HEK293 (cell line): Measurements from ENCODE around the gene GABRB2.
"Not testable (repeated sequence)": the region's sequence is repeated elsewhere in the genome, so short reads cannot be mapped to it uniquely, and the experiment has no call there.

Experiments
- CTCF ChIA-PET: fragments of 350-600 bp; formaldehyde crosslinking; extraction: SDS; loops from one replicate; lab custom pipeline; 2021; ENCODE audit warnings: antibody characterized with exemption; lab: Yijun Ruan, JAX
- POLR2A ChIA-PET: fragments of 300-600 bp; formaldehyde crosslinking; extraction: SDS; loops from one replicate; lab custom pipeline; 2020; ENCODE audit warnings: antibody characterized with exemption, inconsistent platforms; lab: Yijun Ruan, JAX
- H3K27ac ChIP-seq: fragments of 200-500 bp; sonication (Bioruptor generic); 2 replicates; pipeline ENCODE4 v1.5.1; 2014; ENCODE audit warnings: low read depth, low read length, control low read depth, inconsistent platforms; ENCODE audit errors: extremely low read depth
- H3K36me3 ChIP-seq, 2 experiments: fragments of 200-500 bp in 1 of 2; sonication (Bioruptor generic) in 1 of 2; 1 replicate in 1 of 2; 2 replicates in 1 of 2; pipeline ENCODE4 v1.5.1; 2014 to 2017; ENCODE audit warnings: inconsistent platforms in 2 of 2, low read length in 2 of 2; ENCODE audit not compliant: control insufficient read depth in 2 of 2, insufficient read depth in 1 of 2
- H3K4me1 ChIP-seq: fragments of 200-500 bp; sonication (Bioruptor generic); 2 replicates; pipeline ENCODE4 v1.5.1; 2014; ENCODE audit warnings: mild to moderate bottlenecking, low read length, inconsistent platforms; ENCODE audit not compliant: control insufficient read depth, insufficient read depth
- H3K4me3 ChIP-seq: 2 replicates; pipeline ENCODE4 v1.5.1; 2011; ENCODE audit warnings: low read depth, mild to moderate bottlenecking, control low read depth, low read length, moderate library complexity
- H3K9me3 ChIP-seq: fragments of 200-500 bp; sonication (Bioruptor generic); 2 replicates; pipeline ENCODE4 v1.5.1; 2014; ENCODE audit warnings: low read depth, low read length, inconsistent platforms; ENCODE audit not compliant: control insufficient read depth, insufficient read depth
- KLF8 ChIP-seq: fragments of 450-650 bp; formaldehyde crosslinking; IDR thresholded peaks from 2 replicates; pipeline ENCODE4 v1.5.1; 2016; ENCODE audit warnings: missing biosample characterization, missing genetic modification characterization
- MYNN ChIP-seq: fragments of 450-650 bp; formaldehyde crosslinking; IDR thresholded peaks from 2 replicates; pipeline ENCODE4 v1.5.1; 2016; ENCODE audit warnings: missing biosample characterization, missing genetic modification characterization, borderline replicate concordance
- ZFP41 ChIP-seq: fragments of 450-650 bp; formaldehyde crosslinking; IDR thresholded peaks from 2 replicates; pipeline ENCODE4 v1.5.1; 2016; ENCODE audit warnings: missing biosample characterization, missing genetic modification characterization, borderline replicate concordance
- ZNF2 ChIP-seq: fragments of 450-650 bp; formaldehyde crosslinking; IDR thresholded peaks from 2 replicates; pipeline ENCODE4 v1.5.1; 2016; ENCODE audit warnings: missing biosample characterization, missing genetic modification characterization
- ZNF239 ChIP-seq: fragments of 450-650 bp; formaldehyde crosslinking; IDR thresholded peaks from 2 replicates; pipeline ENCODE4 v1.5.1; 2016; ENCODE audit warnings: missing biosample characterization, missing genetic modification characterization
- ZNF416 ChIP-seq: fragments of 450-650 bp; formaldehyde crosslinking; IDR thresholded peaks from 2 replicates; pipeline ENCODE4 v1.5.1; 2016; ENCODE audit warnings: missing biosample characterization, missing genetic modification characterization
- ZNF48 ChIP-seq: fragments of 450-650 bp; formaldehyde crosslinking; IDR thresholded peaks from 2 replicates; pipeline ENCODE4 v1.5.1; 2016; ENCODE audit warnings: missing biosample characterization, missing genetic modification characterization
- ZNF514 ChIP-seq: fragments of 450-650 bp; formaldehyde crosslinking; IDR thresholded peaks from 2 replicates; pipeline ENCODE4 v1.5.1; 2016; ENCODE audit warnings: missing biosample characterization, missing genetic modification characterization
- ZNF600 ChIP-seq: fragments of 450-650 bp; formaldehyde crosslinking; IDR thresholded peaks from 2 replicates; pipeline ENCODE4 v1.5.1; 2016; ENCODE audit warnings: missing biosample characterization, missing genetic modification characterization
- TF ChIP-seq, protein P1 (sequence below): fragments of 450-650 bp; formaldehyde crosslinking; IDR thresholded peaks from 2 replicates; pipeline ENCODE4 v1.5.1; 2016; ENCODE audit warnings: missing biosample characterization, missing genetic modification characterization
- TF ChIP-seq, protein P2 (sequence below): fragments of 450-650 bp; formaldehyde crosslinking; IDR thresholded peaks from 2 replicates; pipeline ENCODE4 v1.5.1; 2017; ENCODE audit warnings: missing biosample characterization, missing genetic modification characterization
- TF ChIP-seq, protein P3 (sequence below): fragments of 450-650 bp; formaldehyde crosslinking; IDR thresholded peaks from 2 replicates; pipeline ENCODE4 v1.5.1; 2016; ENCODE audit warnings: missing biosample characterization, missing genetic modification characterization
- TF ChIP-seq, protein P4 (sequence below): fragments of 450-650 bp; formaldehyde crosslinking; conservative IDR thresholded peaks from 2 replicates; pipeline ENCODE4 v1.5.1; 2016; ENCODE audit warnings: low read depth, missing biosample characterization, missing genetic modification characterization
- TF ChIP-seq, protein P5 (sequence below): fragments of 450-650 bp; formaldehyde crosslinking; IDR thresholded peaks from 2 replicates; pipeline ENCODE4 v1.5.1; 2016; ENCODE audit warnings: missing biosample characterization, missing genetic modification characterization

Gene GABRB2

DNA sequence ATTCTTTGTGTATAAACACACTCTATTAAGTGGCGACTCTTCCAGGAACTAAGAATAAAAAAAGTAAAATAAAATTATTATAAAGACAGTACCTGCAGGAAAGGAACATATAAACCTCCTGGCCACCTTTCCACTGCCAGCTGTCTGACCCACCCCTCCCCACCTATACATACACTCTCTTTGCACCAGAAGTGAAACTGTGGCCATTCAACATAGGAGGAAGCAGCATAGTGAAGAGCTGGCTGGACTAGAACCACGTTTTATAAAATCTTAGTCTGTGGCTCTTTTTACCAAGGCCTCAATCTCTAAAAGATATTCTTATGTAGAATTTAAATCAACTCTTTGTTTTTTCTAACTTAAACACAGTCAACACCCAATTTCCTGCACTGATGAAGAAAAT is 289.6 kb downstream of the GABRB2 start:
- TF ChIP-seq, protein P1, sequence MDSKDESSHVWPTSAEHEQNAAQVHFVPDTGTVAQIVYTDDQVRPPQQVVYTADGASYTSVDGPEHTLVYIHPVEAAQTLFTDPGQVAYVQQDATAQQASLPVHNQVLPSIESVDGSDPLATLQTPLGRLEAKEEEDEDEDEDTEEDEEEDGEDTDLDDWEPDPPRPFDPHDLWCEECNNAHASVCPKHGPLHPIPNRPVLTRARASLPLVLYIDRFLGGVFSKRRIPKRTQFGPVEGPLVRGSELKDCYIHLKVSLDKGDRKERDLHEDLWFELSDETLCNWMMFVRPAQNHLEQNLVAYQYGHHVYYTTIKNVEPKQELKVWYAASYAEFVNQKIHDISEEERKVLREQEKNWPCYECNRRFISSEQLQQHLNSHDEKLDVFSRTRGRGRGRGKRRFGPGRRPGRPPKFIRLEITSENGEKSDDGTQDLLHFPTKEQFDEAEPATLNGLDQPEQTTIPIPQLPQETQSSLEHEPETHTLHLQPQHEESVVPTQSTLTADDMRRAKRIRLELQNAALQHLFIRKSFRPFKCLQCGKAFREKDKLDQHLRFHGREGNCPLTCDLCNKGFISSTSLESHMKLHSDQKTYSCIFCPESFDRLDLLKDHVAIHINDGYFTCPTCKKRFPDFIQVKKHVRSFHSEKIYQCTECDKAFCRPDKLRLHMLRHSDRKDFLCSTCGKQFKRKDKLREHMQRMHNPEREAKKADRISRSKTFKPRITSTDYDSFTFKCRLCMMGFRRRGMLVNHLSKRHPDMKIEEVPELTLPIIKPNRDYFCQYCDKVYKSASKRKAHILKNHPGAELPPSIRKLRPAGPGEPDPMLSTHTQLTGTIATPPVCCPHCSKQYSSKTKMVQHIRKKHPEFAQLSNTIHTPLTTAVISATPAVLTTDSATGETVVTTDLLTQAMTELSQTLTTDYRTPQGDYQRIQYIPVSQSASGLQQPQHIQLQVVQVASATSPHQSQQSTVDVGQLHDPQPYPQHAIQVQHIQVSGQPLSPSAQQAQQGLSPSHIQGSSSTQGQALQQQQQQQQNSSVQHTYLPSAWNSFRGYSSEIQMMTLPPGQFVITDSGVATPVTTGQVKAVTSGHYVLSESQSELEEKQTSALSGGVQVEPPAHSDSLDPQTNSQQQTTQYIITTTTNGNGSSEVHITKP (tag by site-specific recombination) = no peak
- no peak for TF ChIP-seq ZNF416 (tag by site-specific recombination)
- no peak for TF ChIP-seq ZFP41 (tag by site-specific recombination)
- TF ChIP-seq, protein P2, sequence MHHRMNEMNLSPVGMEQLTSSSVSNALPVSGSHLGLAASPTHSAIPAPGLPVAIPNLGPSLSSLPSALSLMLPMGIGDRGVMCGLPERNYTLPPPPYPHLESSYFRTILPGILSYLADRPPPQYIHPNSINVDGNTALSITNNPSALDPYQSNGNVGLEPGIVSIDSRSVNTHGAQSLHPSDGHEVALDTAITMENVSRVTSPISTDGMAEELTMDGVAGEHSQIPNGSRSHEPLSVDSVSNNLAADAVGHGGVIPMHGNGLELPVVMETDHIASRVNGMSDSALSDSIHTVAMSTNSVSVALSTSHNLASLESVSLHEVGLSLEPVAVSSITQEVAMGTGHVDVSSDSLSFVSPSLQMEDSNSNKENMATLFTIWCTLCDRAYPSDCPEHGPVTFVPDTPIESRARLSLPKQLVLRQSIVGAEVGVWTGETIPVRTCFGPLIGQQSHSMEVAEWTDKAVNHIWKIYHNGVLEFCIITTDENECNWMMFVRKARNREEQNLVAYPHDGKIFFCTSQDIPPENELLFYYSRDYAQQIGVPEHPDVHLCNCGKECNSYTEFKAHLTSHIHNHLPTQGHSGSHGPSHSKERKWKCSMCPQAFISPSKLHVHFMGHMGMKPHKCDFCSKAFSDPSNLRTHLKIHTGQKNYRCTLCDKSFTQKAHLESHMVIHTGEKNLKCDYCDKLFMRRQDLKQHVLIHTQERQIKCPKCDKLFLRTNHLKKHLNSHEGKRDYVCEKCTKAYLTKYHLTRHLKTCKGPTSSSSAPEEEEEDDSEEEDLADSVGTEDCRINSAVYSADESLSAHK (tag by site-specific recombination) = no peak
- no peak for TF ChIP-seq ZNF514 (tag by site-specific recombination)
- no peak for TF ChIP-seq KLF8 (tag by site-specific recombination)
- TF ChIP-seq ZNF239 (tag by site-specific recombination) = no peak
- TF ChIP-seq MYNN (tag by site-specific recombination) = no peak
- TF ChIP-seq, all 188 proteins: peak for 0
- Histone ChIP-seq H3K4me1 (no peaks in the 10 kb centered on the region), H3K9me3 (no peaks in the 10 kb centered on the region), H3K4me3 (no peak overlapping the region), H3K27ac (no peak overlapping the region), H3K36me3 (no peaks in the 10 kb centered on the region)
- ChIA-PET CTCF (no interaction called here), POLR2A (no interaction called here)

DNA sequence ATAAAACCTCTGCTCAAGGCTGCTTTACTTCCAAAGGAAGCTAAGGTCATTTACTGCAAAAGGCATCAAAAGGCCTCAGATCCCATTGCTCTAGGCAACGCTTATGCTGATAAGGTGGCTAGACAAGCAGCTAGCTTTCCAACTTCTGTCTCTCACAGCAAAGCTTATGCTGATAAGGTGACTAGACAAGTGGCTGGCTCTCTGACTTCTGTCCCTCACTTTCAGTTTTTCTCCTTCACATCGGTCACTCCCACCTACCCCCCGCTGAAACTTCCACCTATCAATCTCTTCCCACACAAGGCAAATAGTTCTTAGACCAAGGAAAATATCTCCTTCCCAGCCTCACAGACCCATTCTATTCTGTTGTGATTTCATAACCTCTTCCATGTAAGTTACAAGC is 293.6 kb downstream of the GABRB2 start:
- H3K4me1 ChIP-seq, H3K27ac ChIP-seq, H3K36me3 ChIP-seq, H3K4me3 ChIP-seq, H3K9me3 ChIP-seq, POLR2A ChIA-PET, CTCF ChIA-PET: not testable (repeated sequence)

DNA sequence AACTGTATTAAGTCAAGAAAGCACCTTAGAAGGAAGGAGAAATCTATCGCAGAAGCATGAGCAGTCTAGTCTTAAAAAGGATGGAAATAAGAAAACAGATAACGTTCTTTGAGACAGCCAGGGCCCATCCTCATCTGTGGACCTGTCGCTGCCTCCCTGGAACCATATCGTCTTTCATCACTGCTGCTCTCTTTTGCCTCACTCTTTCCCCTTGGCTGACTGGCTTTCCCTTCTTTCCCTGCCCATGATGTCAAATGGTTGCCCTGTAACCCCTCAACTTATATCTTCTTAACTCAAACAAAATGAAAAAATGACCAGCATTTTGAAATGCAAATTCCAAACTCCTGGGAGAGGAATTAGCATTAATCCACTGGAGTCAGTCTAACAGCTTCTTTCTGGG is 299.8 kb downstream of the GABRB2 start:
- no peaks in the 10 kb centered on the region for H3K4me1 ChIP-seq
- TF ChIP-seq ZNF514 (tag by site-specific recombination) = no peak
- TF ChIP-seq, protein P3, sequence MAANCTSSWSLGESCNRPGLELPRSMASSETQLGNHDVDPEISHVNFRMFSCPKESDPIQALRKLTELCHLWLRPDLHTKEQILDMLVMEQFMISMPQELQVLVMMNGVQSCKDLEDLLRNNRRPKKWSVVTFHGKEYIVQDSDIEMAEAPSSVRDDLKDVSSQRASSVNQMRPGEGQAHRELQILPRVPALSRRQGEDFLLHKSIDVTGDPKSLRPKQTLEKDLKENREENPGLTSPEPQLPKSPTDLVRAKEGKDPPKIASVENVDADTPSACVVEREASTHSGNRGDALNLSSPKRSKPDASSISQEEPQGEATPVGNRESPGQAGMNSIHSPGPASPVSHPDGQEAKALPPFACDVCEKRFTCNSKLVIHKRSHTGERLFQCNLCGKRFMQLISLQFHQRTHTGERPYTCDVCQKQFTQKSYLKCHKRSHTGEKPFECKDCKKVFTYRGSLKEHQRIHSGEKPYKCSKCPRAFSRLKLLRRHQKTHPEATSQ = no peak
- TF ChIP-seq, protein P4, sequence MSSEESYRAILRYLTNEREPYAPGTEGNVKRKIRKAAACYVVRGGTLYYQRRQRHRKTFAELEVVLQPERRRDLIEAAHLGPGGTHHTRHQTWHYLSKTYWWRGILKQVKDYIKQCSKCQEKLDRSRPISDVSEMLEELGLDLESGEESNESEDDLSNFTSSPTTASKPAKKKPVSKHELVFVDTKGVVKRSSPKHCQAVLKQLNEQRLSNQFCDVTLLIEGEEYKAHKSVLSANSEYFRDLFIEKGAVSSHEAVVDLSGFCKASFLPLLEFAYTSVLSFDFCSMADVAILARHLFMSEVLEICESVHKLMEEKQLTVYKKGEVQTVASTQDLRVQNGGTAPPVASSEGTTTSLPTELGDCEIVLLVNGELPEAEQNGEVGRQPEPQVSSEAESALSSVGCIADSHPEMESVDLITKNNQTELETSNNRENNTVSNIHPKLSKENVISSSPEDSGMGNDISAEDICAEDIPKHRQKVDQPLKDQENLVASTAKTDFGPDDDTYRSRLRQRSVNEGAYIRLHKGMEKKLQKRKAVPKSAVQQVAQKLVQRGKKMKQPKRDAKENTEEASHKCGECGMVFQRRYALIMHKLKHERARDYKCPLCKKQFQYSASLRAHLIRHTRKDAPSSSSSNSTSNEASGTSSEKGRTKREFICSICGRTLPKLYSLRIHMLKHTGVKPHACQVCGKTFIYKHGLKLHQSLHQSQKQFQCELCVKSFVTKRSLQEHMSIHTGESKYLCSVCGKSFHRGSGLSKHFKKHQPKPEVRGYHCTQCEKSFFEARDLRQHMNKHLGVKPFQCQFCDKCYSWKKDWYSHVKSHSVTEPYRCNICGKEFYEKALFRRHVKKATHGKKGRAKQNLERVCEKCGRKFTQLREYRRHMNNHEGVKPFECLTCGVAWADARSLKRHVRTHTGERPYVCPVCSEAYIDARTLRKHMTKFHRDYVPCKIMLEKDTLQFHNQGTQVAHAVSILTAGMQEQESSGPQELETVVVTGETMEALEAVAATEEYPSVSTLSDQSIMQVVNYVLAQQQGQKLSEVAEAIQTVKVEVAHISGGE (tag by site-specific recombination) = no peak
- TF ChIP-seq ZNF2 (tag by site-specific recombination) = no peak
- TF ChIP-seq ZNF48 (tag by site-specific recombination) = no peak
- no peak for TF ChIP-seq ZNF600 (tag by site-specific recombination)
- TF ChIP-seq, protein P5, sequence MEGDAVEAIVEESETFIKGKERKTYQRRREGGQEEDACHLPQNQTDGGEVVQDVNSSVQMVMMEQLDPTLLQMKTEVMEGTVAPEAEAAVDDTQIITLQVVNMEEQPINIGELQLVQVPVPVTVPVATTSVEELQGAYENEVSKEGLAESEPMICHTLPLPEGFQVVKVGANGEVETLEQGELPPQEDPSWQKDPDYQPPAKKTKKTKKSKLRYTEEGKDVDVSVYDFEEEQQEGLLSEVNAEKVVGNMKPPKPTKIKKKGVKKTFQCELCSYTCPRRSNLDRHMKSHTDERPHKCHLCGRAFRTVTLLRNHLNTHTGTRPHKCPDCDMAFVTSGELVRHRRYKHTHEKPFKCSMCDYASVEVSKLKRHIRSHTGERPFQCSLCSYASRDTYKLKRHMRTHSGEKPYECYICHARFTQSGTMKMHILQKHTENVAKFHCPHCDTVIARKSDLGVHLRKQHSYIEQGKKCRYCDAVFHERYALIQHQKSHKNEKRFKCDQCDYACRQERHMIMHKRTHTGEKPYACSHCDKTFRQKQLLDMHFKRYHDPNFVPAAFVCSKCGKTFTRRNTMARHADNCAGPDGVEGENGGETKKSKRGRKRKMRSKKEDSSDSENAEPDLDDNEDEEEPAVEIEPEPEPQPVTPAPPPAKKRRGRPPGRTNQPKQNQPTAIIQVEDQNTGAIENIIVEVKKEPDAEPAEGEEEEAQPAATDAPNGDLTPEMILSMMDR (tag by site-specific recombination) = no peak
- TF ChIP-seq, all 188 proteins: peak for 0
- Histone ChIP-seq H3K4me3 (no peak overlapping the region), H3K27ac (no peak overlapping the region), H3K36me3 (no peaks in the 10 kb centered on the region), H3K9me3 (no peaks in the 10 kb centered on the region)
- ChIA-PET POLR2A (no interaction called here), CTCF (interaction anchor here (0.6 kb wide), 1 partner anchor 1858 kb away, joined by 4 read pairs; no protein-coding TSS in a partner anchor)

DNA sequence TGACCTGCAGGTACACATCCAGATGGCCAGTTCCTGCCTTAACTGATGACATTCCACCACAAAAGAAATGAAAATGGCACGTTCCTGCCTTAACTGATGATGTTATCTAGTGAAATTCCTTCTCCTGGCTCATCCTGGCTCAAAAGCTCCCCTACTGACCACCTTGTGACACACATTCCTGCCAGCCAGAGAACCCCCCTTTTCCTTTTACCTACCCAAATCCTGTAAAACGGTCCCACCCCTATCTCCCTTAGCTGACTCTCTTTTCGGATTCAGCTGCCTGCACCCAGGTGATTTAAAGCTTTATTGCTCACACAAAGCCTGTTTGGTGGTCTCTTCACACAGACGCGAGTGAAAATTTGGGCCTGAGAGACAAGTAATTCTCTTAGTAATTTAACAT is 300.7 kb downstream of the GABRB2 start:
- CTCF ChIA-PET, H3K27ac ChIP-seq, POLR2A ChIA-PET, H3K9me3 ChIP-seq, H3K36me3 ChIP-seq, H3K4me3 ChIP-seq, H3K4me1 ChIP-seq: not testable (repeated sequence)
